Pancreas (tissue), 10 donors: ENCODE results near the gene SLC39A10. TPM values are rescaled to one million over a fixed set of nuclear protein-coding genes. Genes with fewer than 3 reads are reported as not detected.
A peak's percentile ranks its signal among the peaks of the same experiment; 100 is the strongest.
"Not testable (repeated sequence)": the region's sequence is repeated elsewhere in the genome, so short reads cannot be mapped to it uniquely, and the experiment has no call there.

ENCODE experiments used
- ATAC-seq, 4 donors: fragments of 200-7000 bp; cut with Tn5 transposase; one replicate each; pipeline versions ENCODE4 v1.8.0 to v1.9.1; 2020; ENCODE audit warnings: mild to moderate bottlenecking in 4 of 4, moderate library complexity in 4 of 4
- DNase-seq, 6 donors: peaks; one replicate each; pipeline ENCODE4 v3.0.0-alpha.2; 2020
- FAIRE-seq: peaks from 2 replicates; lab custom pipeline; 2012; peaks lifted over from hg19 to GRCh38; lab: Jason Lieb, UNC
- H3K27ac ChIP-seq, 4 donors: fragments of 200-600 bp; sonication (generic); 1 replicate in 3 of 4; 2 replicates in 1 of 4; pipeline versions ENCODE4 v1.5.0 to v1.8.0; 2020
- H3K27me3 ChIP-seq, 4 donors: fragments of 200-600 bp; one replicate each; pipeline ENCODE4 v1.8.0; 2021
- H3K36me3 ChIP-seq, 3 donors: fragments of 200-600 bp; sonication (generic) in 1 of 3; one replicate each; pipeline versions ENCODE4 v1.5.0 to v1.8.0; 2020 to 2021
- H3K4me1 ChIP-seq, 3 donors: fragments of 200-600 bp; one replicate each; pipeline ENCODE4 v1.8.0; 2021
- H3K4me3 ChIP-seq, 4 donors: fragments of 200-600 bp; sonication (generic) in 2 of 4; one replicate each; pipeline versions ENCODE4 v1.5.0 to v1.8.0; 2020 to 2021
- H3K9me3 ChIP-seq, 4 donors: fragments of 200-600 bp; one replicate each; pipeline ENCODE4 v1.8.0; 2021
- CTCF ChIP-seq, 4 donors: fragments of 200-600 bp; sonication (generic) in 3 of 4; IDR thresholded peaks; one replicate each; pipeline versions ENCODE4 v1.5.0 to v1.8.0; 2021; ENCODE audit warnings: antibody characterized with exemption in 4 of 4
- WGBS, 2 donors: extraction: QIAGEN DNeasy Blood & Tissue Kit; methylation state at CpG; one replicate each; pipeline ENCODE4 v1.1.7; 2013; 5-methylcytosine and 5-hydroxymethylcytosine counted together
- intact Hi-C, 3 donors: fragments of 100-400 bp; cut with DNase I; formaldehyde crosslinking; loops; one replicate each; pipeline versions ENCODE4 v1.11.1 to v1.14.2; 2022
- polyA plus RNA-seq, 2 donors: library from polyadenylated mRNA; stranded (reverse); fragments of 200-250 nt; gene quantifications; one replicate each; pipeline ENCODE4 v1.2.3, GENCODE V29; 2013
- total RNA-seq, 6 donors: library from RNA; stranded (reverse); fragmentation: NEBNext Ultra II Directional in 4 of 6; extraction: Animal tissue kit (Norgen Biotek cat#: 25700) in 4 of 6; gene quantifications; one replicate each; pipeline versions ENCODE4 v1.2.1 to v1.2.4, GENCODE V29; 2021 to 2023
- donor health status: healthy with polysubstance abuse.
- donor health status: DM: no; HTN: no; CAD: no; lungs with moderate emphysema.
- donor health status: DM: no; HTN: no; CAD: no.
- donor health status: control.
- donor health status: control.
- donor health status: Bipolar disorder and iron deficiency.
- donor health status: DM: yes; HTN: yes; CAD: no.
- donor health status: DM: no; HTN: no; CAD: no.
- donor health status: DM: no; HTN: no; CAD: no.
- donor health status: DM: yes; HTN: yes; CAD: no.

The SLC39A10 gene
- total and polyA plus RNA-seq, 8 donors, result 6.3 to 17.3 (median 10.9) TPM

- no peaks in the 10 kb centered on the region for H3K36me3 ChIP-seq
- H3K27me3 ChIP-seq, result no peaks in the 10 kb centered on the region
- peaks cover 0 to 8% (median 0%) of the 10 kb centered on the region in 3 donors for H3K4me1 ChIP-seq
- no peak for DNase-seq
- H3K4me3 ChIP-seq, result no peak overlapping the region
- no peak for FAIRE-seq
- ATAC-seq, result no peak
- no peaks in the 10 kb centered on the region for H3K9me3 ChIP-seq
- intact Hi-C loops, result no loop called here
- no peak for TF ChIP-seq CTCF (IDR thresholded peaks at IDR 0.05)
- 38 to 40% methylated on average over 2 of the region's 2 CpGs for WGBS, 2 donors
- no peak overlapping the region for H3K27ac ChIP-seq
Measured at GRCh38 chr2:195645413-195645812, 11.6 kb upstream of the SLC39A10 start.

GRCh38 chr2:195646424-195646823 is 10.6 kb upstream of the SLC39A10 start:
- TF ChIP-seq CTCF (IDR thresholded peaks at IDR 0.05), result no peak
- intact Hi-C loops, result no loop called here
- 73 to 75% methylated on average over 9 of the region's 9 CpGs for WGBS, 2 donors
- no peak for FAIRE-seq
- Histone ChIP-seq H3K4me3 (no peak overlapping the region), H3K9me3 (no peaks in the 10 kb centered on the region), H3K27me3 (no peaks in the 10 kb centered on the region), H3K36me3 (no peaks in the 10 kb centered on the region), H3K4me1 (peaks cover 0 to 8% (median 0%) of the 10 kb centered on the region in 3 donors), H3K27ac (no peak overlapping the region)
- DNase-seq, result no peak
- ATAC-seq, result no peak

GRCh38 chr2:195647302-195647701 is 9.7 kb upstream of the SLC39A10 start:
- DNase-seq (no peak), FAIRE-seq (no peak), ATAC-seq (peak in 1 of 4 donors; percentile 23)
- Histone ChIP-seq H3K36me3 (no peaks in the 10 kb centered on the region), H3K9me3 (no peaks in the 10 kb centered on the region), H3K27ac (no peak overlapping the region), H3K27me3 (no peaks in the 10 kb centered on the region), H3K4me3 (no peak overlapping the region), H3K4me1 (peaks cover 0 to 6% (median 0%) of the 10 kb centered on the region in 3 donors)
- no peak for TF ChIP-seq CTCF (IDR thresholded peaks at IDR 0.05)
- intact Hi-C loops, result no loop called here
- WGBS, 2 donors, result 86 to 95% methylated on average over 3 of the region's 3 CpGs

GRCh38 chr2:195648370-195648769 is 8.7 kb upstream of the SLC39A10 start:
- intact Hi-C loops, FAIRE-seq, ATAC-seq, H3K4me1 ChIP-seq, H3K36me3 ChIP-seq, H3K27me3 ChIP-seq, H3K4me3 ChIP-seq, H3K9me3 ChIP-seq, H3K27ac ChIP-seq, DNase-seq: not testable (repeated sequence)
- WGBS, 2 donors, result 72 to 87% methylated on average over 2 of the region's 2 CpGs

- 88 to 91% methylated on average over 5 of the region's 5 CpGs for WGBS, 2 donors
- H3K27me3 ChIP-seq, result no peaks in the 10 kb centered on the region
- H3K27ac ChIP-seq, result no peak overlapping the region
- ATAC-seq (no peak), FAIRE-seq (no peak), DNase-seq (no peak)
- H3K4me1 ChIP-seq, result peaks cover 0 to 3% (median 0%) of the 10 kb centered on the region in 3 donors
- no peaks in the 10 kb centered on the region for H3K36me3 ChIP-seq
- no peak overlapping the region for H3K4me3 ChIP-seq
- no peak for TF ChIP-seq CTCF (IDR thresholded peaks at IDR 0.05)
- intact Hi-C loops, result no loop called here
- no peaks in the 10 kb centered on the region for H3K9me3 ChIP-seq
Measured at GRCh38 chr2:195648787-195649186, 8.2 kb upstream of the SLC39A10 start.
